OCI-M1 (cell line): ENCODE results near the gene HCRT.
"Not testable (repeated sequence)": the region's sequence is repeated elsewhere in the genome, so short reads cannot be mapped to it uniquely, and the experiment has no call there.

ENCODE experiments used
- DNase-seq: peaks from one replicate; lab custom pipeline; 2025; lab: John Stamatoyannopoulos, UW

HCRT gene

DNA sequence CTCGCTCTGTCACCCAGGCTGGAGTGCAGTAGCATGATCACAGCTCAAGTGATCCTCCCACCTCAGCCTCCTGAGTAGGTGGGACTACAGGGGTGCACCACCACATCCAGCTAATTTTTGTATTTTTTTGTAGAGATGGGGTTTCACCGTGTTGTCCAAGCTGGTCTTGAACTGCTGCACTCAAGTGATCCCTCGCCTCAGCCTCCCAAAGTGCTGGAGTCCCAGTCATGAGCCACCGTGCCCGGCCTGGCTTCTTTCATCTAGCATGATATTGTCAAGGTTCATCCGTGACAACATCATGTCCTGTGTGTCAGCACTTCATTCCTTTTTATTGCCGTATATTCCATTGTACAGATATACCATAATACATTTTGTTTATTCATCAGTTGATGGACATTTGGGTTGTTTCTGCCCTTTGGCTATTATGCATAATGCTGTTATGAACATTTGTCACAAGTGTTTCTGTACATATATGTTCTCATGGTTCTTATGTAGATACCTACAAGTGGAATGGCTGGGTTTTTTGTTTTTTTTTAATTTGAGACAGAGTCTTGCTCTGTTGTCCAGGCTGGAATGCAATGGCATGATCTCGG lies 12.4 kb upstream of the HCRT start:
- DNase-seq, result no peak

- peak; percentile 91 for DNase-seq
Measured at GRCh38 chr17:42193969-42194899, 9.0 kb upstream of the HCRT start, which contains the start of gene GHDC. Gene GHDC (minus strand): TSS chr17:42194494. CDS start chr17:42193581, 913 bp downstream.

GRCh38 chr17:42193216-42193968 lies 8.1 kb upstream of the HCRT start:
- DNase-seq, result no peak

- DNase-seq, result no peak
Measured at GRCh38 chr17:42192189-42193126, 7.2 kb upstream of the HCRT start.

DNA sequence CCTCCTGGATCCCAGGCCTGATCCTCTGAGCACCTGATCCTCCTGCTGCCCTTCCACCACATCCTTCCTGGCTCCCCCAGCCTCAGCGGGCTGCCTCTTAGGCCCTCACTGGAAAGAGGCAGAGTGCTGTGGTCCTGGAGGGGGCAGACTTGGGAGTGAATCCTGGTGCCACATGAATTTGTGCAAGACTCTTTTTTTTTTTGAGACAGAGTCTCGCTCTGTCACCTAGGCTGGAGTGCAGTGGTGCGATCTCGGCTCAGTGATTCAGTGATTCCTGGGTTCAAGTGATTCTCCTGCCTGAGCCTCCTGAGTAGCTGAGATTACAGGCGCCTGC lies 6.0 kb upstream of the HCRT start:
- no peak for DNase-seq

DNA sequence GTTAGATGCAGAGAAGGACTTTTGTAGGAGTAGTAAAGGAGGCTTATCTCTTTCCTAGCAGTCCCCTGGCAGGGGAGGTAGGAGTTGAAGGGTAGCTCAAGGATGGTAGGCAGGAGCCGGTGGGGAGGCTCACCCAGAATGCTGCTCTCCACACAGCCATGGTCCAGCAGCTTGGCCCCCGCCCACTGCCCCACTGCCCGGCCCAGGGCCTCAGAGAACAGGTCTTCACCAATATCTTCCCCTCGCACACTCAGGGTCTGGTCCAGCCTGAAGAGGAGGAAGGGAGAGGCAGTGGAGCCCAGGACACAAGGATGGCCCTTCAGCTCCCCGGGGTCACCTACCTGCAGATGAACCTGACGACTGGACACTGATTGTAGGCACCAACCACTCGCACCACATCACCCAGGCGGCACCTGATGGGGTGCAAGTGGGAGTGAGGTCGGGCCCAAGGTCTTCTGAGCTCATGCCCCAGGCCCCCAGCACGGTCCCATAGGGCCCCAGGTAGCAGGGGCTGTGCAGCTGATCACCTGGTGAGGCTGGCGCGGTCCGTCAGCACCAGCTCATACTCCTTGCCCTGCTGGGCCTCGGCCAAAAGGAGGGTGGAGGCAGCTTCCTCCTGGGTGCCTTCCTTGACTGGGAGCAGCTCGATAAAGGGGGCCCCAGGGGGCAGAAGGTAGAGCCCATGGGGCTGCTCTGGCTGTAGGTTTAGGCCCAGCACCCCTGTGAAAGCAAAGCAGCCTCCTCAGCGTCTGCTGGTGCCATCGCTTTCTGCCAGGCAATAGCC lies 5.4 kb upstream of the HCRT start:
- no peak for DNase-seq

DNA sequence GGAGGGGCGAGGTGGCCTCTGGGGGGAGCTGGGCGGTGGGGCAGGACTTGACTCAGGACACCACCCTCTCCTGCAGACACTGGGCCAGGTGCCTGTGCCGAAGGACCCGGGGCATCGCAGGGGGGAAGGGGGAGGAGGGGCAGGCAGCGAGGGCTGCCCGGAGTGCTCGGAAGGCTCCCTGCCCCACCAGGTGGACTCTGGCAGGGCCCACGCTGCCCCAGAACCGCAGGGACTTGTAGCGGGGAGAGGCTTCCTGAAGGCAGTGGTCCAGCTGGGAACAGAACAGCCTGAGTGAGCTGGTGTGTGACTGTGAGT lies 4.4 kb upstream of the HCRT start:
- no peak for DNase-seq

- no peak for DNase-seq
Measured at GRCh38 chr17:42188749-42189650, 3.7 kb upstream of the HCRT start.

- DNase-seq, result no peak
Measured at GRCh38 chr17:42187833-42188232, 2.6 kb upstream of the HCRT start.

DNA sequence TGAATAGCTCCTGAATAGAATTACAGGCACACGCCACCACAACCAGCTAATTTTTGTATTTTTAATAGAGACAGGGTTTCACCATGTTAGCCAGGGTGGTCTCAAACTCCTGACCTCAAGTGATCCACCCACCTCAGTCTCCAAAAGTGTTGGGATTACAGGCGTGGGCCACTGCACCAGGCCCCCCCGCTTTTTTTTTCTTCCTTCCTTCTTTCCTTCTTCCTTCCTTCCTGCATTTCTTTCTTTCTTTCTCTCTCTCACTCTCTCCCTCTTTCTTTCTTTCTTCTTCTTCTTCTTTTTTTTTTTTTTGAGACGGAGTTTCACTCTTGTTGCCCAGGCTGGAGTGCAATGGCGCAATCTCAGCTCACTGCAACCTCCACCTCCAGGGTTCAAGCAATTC lies 939 bp upstream of the HCRT start:
- DNase-seq, result not testable (repeated sequence)

- DNase-seq, result no peak
Measured at GRCh38 chr17:42185621-42185930, 324 bp upstream of the HCRT start.

DNA sequence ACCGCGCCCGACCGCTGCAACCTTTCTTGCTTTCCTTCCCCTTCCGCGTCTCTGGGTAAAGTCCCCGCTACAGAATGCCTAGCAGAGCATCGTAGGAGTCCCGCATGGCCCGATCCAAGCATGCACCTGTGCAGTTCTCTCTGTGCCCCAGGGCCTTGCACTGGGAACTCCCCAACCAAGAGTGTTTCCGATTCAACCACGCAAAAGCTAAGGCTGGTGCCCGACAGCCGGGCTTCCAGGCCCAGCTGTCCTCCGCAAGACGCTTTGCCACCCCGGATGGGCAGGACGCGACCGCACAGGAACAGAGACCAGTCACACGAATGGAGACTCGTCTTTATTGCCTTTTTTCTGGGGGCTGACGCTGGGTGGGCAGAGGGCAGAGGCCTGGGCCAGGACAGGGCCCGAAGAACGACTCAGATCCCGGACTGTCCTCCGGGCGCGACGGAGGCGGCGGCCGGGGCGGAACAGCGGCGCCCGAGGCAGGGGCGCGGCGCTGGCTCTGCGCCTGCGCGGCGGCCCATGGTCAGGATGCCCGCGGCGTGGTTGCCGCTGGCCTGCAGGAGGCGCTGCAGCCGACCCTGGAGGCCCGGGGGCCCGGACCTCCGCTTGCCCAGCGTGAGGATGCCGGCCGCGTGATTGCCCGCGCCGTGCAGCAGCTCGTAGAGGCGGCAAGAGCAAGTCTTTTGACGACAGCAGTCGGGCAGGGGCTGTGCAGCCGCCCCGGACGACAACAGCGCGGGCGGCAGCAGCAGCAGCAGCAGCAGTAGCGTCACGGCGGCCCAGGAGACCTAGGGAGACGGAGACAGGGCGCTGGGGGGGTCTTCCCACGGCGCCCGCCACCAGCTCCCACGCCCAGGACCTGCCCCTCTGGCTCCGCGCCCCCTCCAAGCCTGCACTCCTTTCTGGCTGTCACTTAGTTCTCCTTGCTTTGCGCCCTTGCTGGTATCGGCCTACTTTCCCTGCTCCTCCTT lies 1.2 kb downstream of the HCRT start:
- DNase-seq, result peak; percentile 80

DNA sequence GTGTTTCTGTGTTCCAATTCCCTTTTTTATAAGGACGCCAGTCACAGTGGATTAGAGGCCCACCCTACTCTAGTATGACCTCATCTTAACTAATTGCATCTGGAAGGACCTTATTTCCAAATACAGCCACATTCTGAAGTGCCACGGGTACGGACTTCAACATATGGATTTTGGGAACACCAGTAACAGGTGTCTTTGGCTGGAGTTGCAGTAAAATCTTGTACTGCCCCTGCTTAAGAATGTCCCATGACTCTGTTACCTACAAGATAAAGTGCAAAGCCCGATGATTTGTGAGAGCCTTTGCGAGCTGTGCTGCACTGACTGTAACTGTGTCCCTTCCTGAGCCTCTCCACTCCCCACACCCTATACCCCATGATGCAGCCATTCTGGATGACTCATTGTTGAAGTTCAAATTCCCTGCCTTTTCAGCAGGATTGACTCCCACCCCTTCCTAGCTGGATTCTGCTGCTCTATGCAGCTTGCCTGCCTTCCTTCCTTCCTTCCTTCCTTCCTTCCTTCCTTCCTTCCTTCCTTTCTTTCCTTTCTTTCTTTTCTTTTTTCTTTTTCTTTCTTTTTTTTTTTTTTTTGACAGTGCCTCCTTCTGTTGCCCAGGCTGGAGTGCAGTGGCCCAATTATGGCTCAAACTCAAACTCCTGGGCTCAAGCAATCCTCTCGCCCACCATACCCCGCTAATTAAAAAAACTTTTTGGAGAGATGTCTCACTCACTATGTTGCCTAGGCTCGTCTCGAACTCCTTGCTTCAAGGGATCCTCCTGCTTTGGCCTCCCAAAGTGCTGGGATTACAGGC lies 2.1 kb downstream of the HCRT start:
- no peak for DNase-seq

DNA sequence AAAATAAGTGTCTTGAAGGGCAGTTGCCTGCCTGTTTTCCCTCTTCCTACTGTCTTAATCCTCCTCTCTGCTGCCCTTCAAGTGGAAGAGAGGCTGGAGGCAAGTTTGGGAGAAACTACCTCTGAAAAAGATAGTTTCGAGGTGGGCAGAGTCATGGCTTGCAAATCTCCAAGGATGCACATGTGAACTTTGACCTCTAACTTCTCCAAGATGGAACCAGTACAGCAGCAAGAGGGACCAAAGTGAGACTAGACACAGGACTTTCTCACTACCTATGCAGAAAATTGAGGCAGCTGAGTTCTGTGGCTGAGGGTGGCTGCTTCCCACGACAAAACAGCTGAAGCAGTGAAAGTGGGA lies 3.4 kb downstream of the HCRT start:
- DNase-seq, result no peak

GRCh38 chr17:42180922-42181850 lies 4.1 kb downstream of the HCRT start, which contains the start of gene KCNH4:
Gene KCNH4 (minus strand): TSS chr17:42181142. CDS start chr17:42180945, 197 bp downstream.
- DNase-seq, result peak; percentile 92

- no peak for DNase-seq
Measured at GRCh38 chr17:42180411-42180921, 4.8 kb downstream of the HCRT start.
